Left ventricle myocardium inferior (tissue), 1 donor: ENCODE data around the gene SCN1A. TPM values are rescaled to one million over a fixed set of nuclear protein-coding genes. Genes with fewer than 3 reads are reported as not detected.

Experiments used
- DNase-seq: peaks from one replicate; pipeline ENCODE4 v3.0.0-alpha.2; 2020
- H3K27ac ChIP-seq: fragments of 200-600 bp; replicated peaks from 2 replicates; pipeline ENCODE4 v1.8.0; 2021
- H3K27me3 ChIP-seq: fragments of 200-600 bp; 2 replicates; pipeline ENCODE4 v1.8.0; 2021; ENCODE audit warnings: low read depth
- H3K36me3 ChIP-seq: fragments of 200-600 bp; 2 replicates; pipeline ENCODE4 v1.8.0; 2021
- H3K4me1 ChIP-seq: fragments of 200-600 bp; 2 replicates; pipeline ENCODE4 v1.8.0; 2021
- H3K4me3 ChIP-seq: fragments of 200-600 bp; 2 replicates; pipeline ENCODE4 v1.8.0; 2021; ENCODE audit warnings: mild to moderate bottlenecking, moderate library complexity
- H3K9me3 ChIP-seq: fragments of 200-600 bp; replicated peaks from 2 replicates; pipeline ENCODE4 v1.8.0; 2021
- CTCF ChIP-seq: fragments of 200-600 bp; IDR thresholded peaks from 2 replicates; pipeline ENCODE4 v1.8.0; 2021; ENCODE audit warnings: antibody characterized with exemption, mild to moderate bottlenecking, borderline replicate concordance
- intact Hi-C: fragments of 100-400 bp; cut with micrococcal nuclease; formaldehyde crosslinking; loops from one replicate; pipeline ENCODE4 v1.11.0; 2022
- total RNA-seq: library from RNA; stranded (reverse); fragmentation: NEBNext Ultra II Directional; extraction: Animal tissue kit (Norgen Biotek cat#: 25700); gene quantifications from one replicate; pipeline ENCODE4 v1.2.1, GENCODE V29; 2021
- donor health status: DM: no; HTN: yes; CAD: no; lungs with severe emphysema.

SCN1A gene
- total RNA-seq, 1 donor from 2014 or later: 0.63 TPM

DNA sequence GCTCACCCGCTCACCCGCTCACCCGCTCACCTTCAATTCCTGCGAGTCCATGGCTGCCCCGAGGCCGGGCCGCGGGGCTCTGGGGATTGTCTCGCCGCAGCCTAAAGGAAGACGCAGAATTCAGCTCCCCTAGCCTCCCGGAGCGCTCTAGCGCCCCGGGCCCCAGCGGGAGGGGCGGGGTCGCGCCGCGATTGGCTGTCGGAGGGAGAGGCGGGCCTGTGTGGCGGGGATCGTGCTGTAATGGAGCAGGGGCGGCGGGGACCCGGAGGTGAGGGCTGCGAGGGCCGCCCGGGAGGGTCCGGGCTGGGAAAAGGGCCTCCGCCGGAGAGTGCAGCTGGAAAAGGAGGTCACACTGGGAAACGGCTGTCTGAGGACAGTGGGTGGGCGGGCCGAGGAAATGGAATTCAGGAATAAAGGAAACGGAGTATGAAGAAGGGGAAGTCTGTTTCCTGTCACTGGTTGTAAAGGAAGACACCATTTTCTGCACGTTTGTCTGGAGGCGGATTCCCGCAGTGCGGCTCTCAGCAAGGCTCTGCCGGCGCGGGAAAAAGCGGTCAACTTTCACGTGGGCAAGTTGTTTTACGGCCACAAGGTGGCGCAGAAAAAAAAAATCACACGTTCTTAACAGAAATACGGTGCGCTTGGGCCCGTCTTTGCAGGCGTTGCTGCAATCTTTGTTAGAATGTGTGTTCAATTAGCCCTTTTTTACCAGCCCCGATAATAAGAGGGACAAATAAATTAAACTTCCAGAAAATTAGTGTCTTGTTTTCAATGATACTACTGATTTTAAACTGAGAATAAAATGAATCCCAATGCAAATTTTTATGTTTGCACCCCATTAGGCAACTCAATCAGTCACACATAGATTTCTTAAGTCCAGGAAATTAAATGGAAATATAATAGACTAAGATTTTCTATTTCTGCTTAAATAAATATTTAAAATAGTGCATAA, 173.9 kb downstream of the SCN1A start, which contains the start of gene TTC21B:
Gene TTC21B (minus strand): TSS at position 122 of the 952 bp plus-strand sequence. CDS start 71 bp downstream, at position 51.
- Histone ChIP-seq H3K9me3 (no peaks in the 10 kb centered on the region), H3K4me1 (peaks cover 38% of the 10 kb centered on the region), H3K4me3 (peak within 1 kb of the TSS; percentile 76), H3K27ac (peak within 1 kb of the TSS; percentile 87), H3K27me3 (no peaks in the 10 kb centered on the region), H3K36me3 (peaks cover 7% of the 10 kb centered on the region)
- TF ChIP-seq CTCF: peak; percentile 87
- peak; percentile 96 for DNase-seq
- intact Hi-C loops: no loop called here

- Histone ChIP-seq H3K4me3 (peak overlapping the region; percentile 76), H3K9me3 (no peaks in the 10 kb centered on the region), H3K27ac (peak overlapping the region; percentile 87), H3K27me3 (no peaks in the 10 kb centered on the region), H3K4me1 (peaks cover 38% of the 10 kb centered on the region), H3K36me3 (peaks cover 14% of the 10 kb centered on the region)
- intact Hi-C loops: no loop called here
- no peak for TF ChIP-seq CTCF
- DNase-seq: no peak
Observed at GRCh38 chr2:165953306-165953654, 174.5 kb downstream of the SCN1A start.

DNA sequence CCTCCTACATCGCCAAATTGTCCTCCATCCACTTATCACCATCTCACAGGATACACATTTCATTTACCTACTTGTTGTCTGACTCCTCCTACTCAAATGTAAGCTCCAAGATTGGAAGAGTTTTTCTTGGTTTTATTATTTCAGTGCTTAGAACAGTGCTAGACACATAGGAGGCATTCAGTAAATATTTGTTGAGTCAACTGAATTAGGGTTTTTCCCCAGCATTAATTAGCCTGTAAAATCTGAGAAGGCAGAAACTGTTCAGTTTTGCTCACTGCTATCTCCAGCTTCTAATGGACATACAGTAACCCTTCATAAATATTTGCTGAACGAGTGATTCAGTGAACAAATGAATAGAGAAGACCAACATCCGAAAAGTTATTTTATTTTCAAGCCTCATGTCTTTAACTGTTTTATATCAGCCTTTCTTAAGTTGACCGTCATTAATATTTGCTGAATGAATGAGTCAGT, 175.0 kb downstream of the SCN1A start:
- H3K4me1 ChIP-seq: peaks cover 38% of the 10 kb centered on the region
- DNase-seq: no peak
- H3K27ac ChIP-seq: peak overlapping the region; percentile 87
- no peak for TF ChIP-seq CTCF
- no peaks in the 10 kb centered on the region for H3K27me3 ChIP-seq
- H3K4me3 ChIP-seq: peak overlapping the region; percentile 76
- H3K36me3 ChIP-seq: peaks cover 19% of the 10 kb centered on the region
- H3K9me3 ChIP-seq: no peaks in the 10 kb centered on the region
- intact Hi-C loops: no loop called here

DNA sequence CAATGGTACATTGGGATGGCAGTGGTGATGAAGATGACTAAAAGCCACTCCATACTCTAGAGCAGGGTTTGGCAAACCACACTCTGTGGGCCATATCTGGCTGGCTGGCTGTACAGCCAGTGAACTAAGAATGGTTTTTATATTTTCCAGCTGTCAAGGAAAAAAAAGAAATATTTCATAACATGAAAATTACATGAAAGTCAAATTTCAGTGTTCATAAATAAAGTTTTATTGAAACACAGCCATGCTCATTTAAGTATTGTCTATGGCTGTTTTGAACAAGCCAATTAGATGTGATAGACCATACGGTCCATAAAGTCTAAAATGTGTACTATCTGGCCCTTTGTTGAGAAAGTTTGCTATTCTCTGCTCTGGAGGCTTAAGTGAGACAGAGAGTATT, 175.7 kb downstream of the SCN1A start:
- Histone ChIP-seq H3K4me3 (peak overlapping the region; percentile 76), H3K27ac (no peak overlapping the region), H3K27me3 (no peaks in the 10 kb centered on the region), H3K4me1 (peaks cover 38% of the 10 kb centered on the region), H3K36me3 (peaks cover 22% of the 10 kb centered on the region), H3K9me3 (no peaks in the 10 kb centered on the region)
- no peak for TF ChIP-seq CTCF
- intact Hi-C loops: no loop called here
- no peak for DNase-seq

DNA sequence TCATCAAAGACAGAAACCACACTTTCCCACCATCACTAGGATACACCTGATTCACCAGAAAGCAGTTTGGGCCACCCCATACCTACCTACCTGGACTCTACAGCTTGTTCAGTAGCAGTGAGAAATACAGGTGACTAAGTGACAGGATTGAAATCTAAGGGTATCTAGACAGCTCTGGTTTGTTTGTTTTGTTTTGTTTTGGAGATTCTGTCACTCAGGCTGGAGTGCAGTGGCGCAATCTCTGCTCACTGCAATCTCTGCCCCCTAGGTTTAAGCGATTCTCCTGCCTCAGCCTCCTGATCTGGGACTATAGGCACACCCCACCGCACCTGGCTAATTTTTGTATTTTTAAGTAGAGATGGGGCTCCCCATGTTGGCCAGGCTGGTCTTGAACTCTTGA, 177.4 kb downstream of the SCN1A start:
- Histone ChIP-seq H3K27me3 (no peaks in the 10 kb centered on the region), H3K27ac (no peak overlapping the region), H3K36me3 (peaks cover 22% of the 10 kb centered on the region), H3K4me1 (peaks cover 38% of the 10 kb centered on the region), H3K9me3 (no peaks in the 10 kb centered on the region), H3K4me3 (no peak overlapping the region)
- intact Hi-C loops: no loop called here
- DNase-seq: no peak
- no peak for TF ChIP-seq CTCF
